ENCODE data around the gene TTLL11.

Gene TTLL11

GRCh38 chr9:121892706-121893105 is 200.4 kb downstream of the TTLL11 start:
- Histone ChIP-seq H3K4me1 (ENCODE audit: control insufficient read depth, low read length) (peaks cover 50% of the 10 kb centered on the region), H4K20me1 (ENCODE audit: control insufficient read depth, insufficient read depth, low read depth, low read length) (no peaks in the 10 kb centered on the region), H3K79me2 (ENCODE audit: control insufficient read depth, low read length) (no peaks in the 10 kb centered on the region), H3F3A (ENCODE audit: control insufficient read depth, insufficient read depth) (peaks cover 16% of the 10 kb centered on the region; the same call in 1 of the 2 replicates), H3K27ac (ENCODE audit: low read depth, low read length) (no peak overlapping the region), H3K9me3 (ENCODE audit: control insufficient read depth, insufficient read depth, low read length) (peaks cover 4% of the 10 kb centered on the region; the same call in 1 of the 2 replicates), H3K4me2 (ENCODE audit: low read length) (no peak overlapping the region), H3K36me3 (ENCODE audit: control insufficient read depth, low read length) (no peaks in the 10 kb centered on the region), H3K9me2 (replicated peaks; ENCODE audit: control insufficient read depth, low read length) (no peaks in the 10 kb centered on the region), H3K4me3 (ENCODE audit: low read length) (no peak overlapping the region), H3K27me3 (ENCODE audit: control insufficient read depth, low read length) (no peaks in the 10 kb centered on the region)
- TF ChIP-seq EZH2phosphoT487 (IDR thresholded peaks at IDR 0.05; ENCODE audit: borderline replicate concordance, low read length) (no peak), CTCF (IDR thresholded peaks at IDR 0.05; ENCODE audit: low read depth, low read length, poor library complexity, severe bottlenecking) (no peak)

GRCh38 chr9:121890746-121891145 is 202.4 kb downstream of the TTLL11 start:
- peaks cover 43% of the 10 kb centered on the region for H3K4me1 ChIP-seq (ENCODE audit: control insufficient read depth, low read length)
- H3F3A ChIP-seq (ENCODE audit: control insufficient read depth, insufficient read depth): peaks cover 8% of the 10 kb centered on the region; the same call in 1 of the 2 replicates
- no peaks in the 10 kb centered on the region for H3K36me3 ChIP-seq (ENCODE audit: control insufficient read depth, low read length)
- peaks cover 4% of the 10 kb centered on the region; the same call in 1 of the 2 replicates for H3K9me3 ChIP-seq (ENCODE audit: control insufficient read depth, insufficient read depth, low read length)
- H3K27me3 ChIP-seq (ENCODE audit: control insufficient read depth, low read length): no peaks in the 10 kb centered on the region
- TF ChIP-seq EZH2phosphoT487 (IDR thresholded peaks at IDR 0.05; ENCODE audit: borderline replicate concordance, low read length): no peak
- TF ChIP-seq CTCF (IDR thresholded peaks at IDR 0.05; ENCODE audit: low read depth, low read length, poor library complexity, severe bottlenecking): no peak
- H3K4me2 ChIP-seq (ENCODE audit: low read length): no peak overlapping the region
- H3K9me2 ChIP-seq (replicated peaks; ENCODE audit: control insufficient read depth, low read length): no peaks in the 10 kb centered on the region
- H3K27ac ChIP-seq (ENCODE audit: low read depth, low read length): no peak overlapping the region
- no peaks in the 10 kb centered on the region for H4K20me1 ChIP-seq (ENCODE audit: control insufficient read depth, insufficient read depth, low read depth, low read length)
- H3K4me3 ChIP-seq (ENCODE audit: low read length): no peak overlapping the region
- no peaks in the 10 kb centered on the region for H3K79me2 ChIP-seq (ENCODE audit: control insufficient read depth, low read length)

- Histone ChIP-seq H3K36me3 (ENCODE audit: control insufficient read depth, low read length) (no peaks in the 10 kb centered on the region), H3K9me2 (replicated peaks; ENCODE audit: control insufficient read depth, low read length) (no peaks in the 10 kb centered on the region), H3K79me2 (ENCODE audit: control insufficient read depth, low read length) (no peaks in the 10 kb centered on the region), H3K4me3 (ENCODE audit: low read length) (no peak overlapping the region), H3F3A (ENCODE audit: control insufficient read depth, insufficient read depth) (peaks cover 2% of the 10 kb centered on the region; the same call in 1 of the 2 replicates), H4K20me1 (ENCODE audit: control insufficient read depth, insufficient read depth, low read depth, low read length) (no peaks in the 10 kb centered on the region), H3K4me1 (ENCODE audit: control insufficient read depth, low read length) (peaks cover 43% of the 10 kb centered on the region), H3K4me2 (ENCODE audit: low read length) (no peak overlapping the region), H3K9me3 (ENCODE audit: control insufficient read depth, insufficient read depth, low read length) (no peaks in the 10 kb centered on the region), H3K27me3 (ENCODE audit: control insufficient read depth, low read length) (no peaks in the 10 kb centered on the region), H3K27ac (ENCODE audit: low read depth, low read length) (no peak overlapping the region)
- TF ChIP-seq CTCF (IDR thresholded peaks at IDR 0.05; ENCODE audit: low read depth, low read length, poor library complexity, severe bottlenecking): no peak
Observed at GRCh38 chr9:121889990-121890563, 203.0 kb downstream of the TTLL11 start.

Measured in DOHH2 (cell line).